Astrocyte of the cerebellum (primary cell): ENCODE data around the gene SERPINB12.

Source experiments
- DNase-seq: peaks from one replicate; pipeline ENCODE4 v3.0.0-alpha.2; 2011; ENCODE audit warnings: low read depth
- H3K4me3 ChIP-seq: 2 replicates; pipeline ENCODE4 v1.5.1; 2011; ENCODE audit warnings: mild to moderate bottlenecking, low read depth, low read length, moderate library complexity
- CTCF ChIP-seq: IDR thresholded peaks from 2 replicates; pipeline ENCODE4 v1.5.1; 2012; ENCODE audit warnings: low read length, low read depth, moderate library complexity, mild to moderate bottlenecking; ENCODE audit errors: missing control alignments
- in situ Hi-C: cut with HindIII; loops from 2 replicates; pipeline ENCODE4 v1.10.0; 2017; ENCODE audit warnings: low sequenced_read_pairs

The SERPINB12 gene

GRCh38 chr18:63586966-63587365 is 44.8 kb downstream of the SERPINB12 start, which contains the start of gene SERPINB13:
TSS of gene SERPINB13 (plus strand) at chr18:63587343. CDS start at chr18:63588668, 1,325 bp downstream.
- no peak for TF ChIP-seq CTCF
- no peak within 1 kb of the TSS for H3K4me3 ChIP-seq
- no peak for DNase-seq
- in situ Hi-C loops, result no loop called here

- DNase-seq, result no peak
- H3K4me3 ChIP-seq, result no peak overlapping the region
- in situ Hi-C loops, result no loop called here
- TF ChIP-seq CTCF, result no peak
Observed at GRCh38 chr18:63588909-63589308, 46.7 kb downstream of the SERPINB12 start.

- no peak for TF ChIP-seq CTCF
- H3K4me3 ChIP-seq, result no peak overlapping the region
- DNase-seq, result no peak
- in situ Hi-C loops, result no loop called here
Observed at GRCh38 chr18:63590373-63590772, 48.2 kb downstream of the SERPINB12 start.

- no peak overlapping the region for H3K4me3 ChIP-seq
- TF ChIP-seq CTCF, result no peak
- in situ Hi-C loops, result no loop called here
- no peak for DNase-seq
Observed at GRCh38 chr18:63590966-63591695, 49.0 kb downstream of the SERPINB12 start.

- H3K4me3 ChIP-seq, result no peak overlapping the region
- in situ Hi-C loops, result no loop called here
- TF ChIP-seq CTCF, result no peak
- no peak for DNase-seq
Observed at GRCh38 chr18:63591725-63592124, 49.6 kb downstream of the SERPINB12 start.

- no peak for TF ChIP-seq CTCF
- no peak overlapping the region for H3K4me3 ChIP-seq
- in situ Hi-C loops, result no loop called here
- no peak for DNase-seq
Observed at GRCh38 chr18:63592471-63592870, 50.3 kb downstream of the SERPINB12 start.

GRCh38 chr18:63596964-63597363 is 54.8 kb downstream of the SERPINB12 start:
- DNase-seq, result no peak
- in situ Hi-C loops, result no loop called here
- TF ChIP-seq CTCF, result no peak
- no peak overlapping the region for H3K4me3 ChIP-seq
